Measurements from ENCODE around the gene GMDS. TPM values are rescaled to one million over a fixed set of nuclear protein-coding genes. Genes with fewer than 3 reads are reported as not detected.

The GMDS gene
- total RNA-seq, 1 donor = 23.2 TPM

- DNase-seq (ENCODE audit: insufficient read length, low spot score, missing footprints) = peak; percentile 95
- H3K4me1 ChIP-seq (ENCODE audit: insufficient read depth, low read length) = peaks cover 55% of the 10 kb centered on the region
- H3K4me2 ChIP-seq (ENCODE audit: insufficient read depth, low read length) = peak overlapping the region; percentile 45
- no peak overlapping the region for H3K4me3 ChIP-seq (ENCODE audit: insufficient read depth, low read length)
- no peaks in the 10 kb centered on the region for H3K27me3 ChIP-seq (ENCODE audit: insufficient read depth, low read length)
- peak overlapping the region; percentile 17 for H3K27ac ChIP-seq (ENCODE audit: low read depth, low read length)
- no peaks in the 10 kb centered on the region for H4K20me1 ChIP-seq (ENCODE audit: insufficient read depth, low read length)
- peak overlapping the region; percentile 49 for H2AFZ ChIP-seq (ENCODE audit: low read length)
- H3K79me2 ChIP-seq (ENCODE audit: insufficient read depth, low read length) = peaks cover 81% of the 10 kb centered on the region
- peaks cover 6% of the 10 kb centered on the region for H3K36me3 ChIP-seq (ENCODE audit: insufficient read depth, low read length)
- no peak for TF ChIP-seq CTCF (IDR thresholded peaks at IDR 0.05; ENCODE audit: extremely low read depth, low read depth, low read length)
- H3K9me3 ChIP-seq (ENCODE audit: low read depth, low read length) = no peaks in the 10 kb centered on the region
Measured at GRCh38 chr6:1622220-1622850, 623.1 kb downstream of the GMDS start.

GRCh38 chr6:1621070-1621701 is 624.2 kb downstream of the GMDS start:
- peaks cover 56% of the 10 kb centered on the region for H3K4me1 ChIP-seq (ENCODE audit: insufficient read depth, low read length)

GRCh38 chr6:1620504-1621069 is 624.8 kb downstream of the GMDS start:
- H3K4me3 ChIP-seq (ENCODE audit: insufficient read depth, low read length) = no peak overlapping the region
- no peak overlapping the region for H3K27ac ChIP-seq (ENCODE audit: low read depth, low read length)
- no peak for TF ChIP-seq CTCF (IDR thresholded peaks at IDR 0.05; ENCODE audit: extremely low read depth, low read depth, low read length)
- H4K20me1 ChIP-seq (ENCODE audit: insufficient read depth, low read length) = no peaks in the 10 kb centered on the region
- H2AFZ ChIP-seq (ENCODE audit: low read length) = no peak overlapping the region
- peaks cover 91% of the 10 kb centered on the region for H3K79me2 ChIP-seq (ENCODE audit: insufficient read depth, low read length)
- DNase-seq (ENCODE audit: insufficient read length, low spot score, missing footprints) = peak; percentile 77
- no peaks in the 10 kb centered on the region for H3K9me3 ChIP-seq (ENCODE audit: low read depth, low read length)
- H3K4me2 ChIP-seq (ENCODE audit: insufficient read depth, low read length) = no peak overlapping the region
- H3K4me1 ChIP-seq (ENCODE audit: insufficient read depth, low read length) = peaks cover 58% of the 10 kb centered on the region
- no peaks in the 10 kb centered on the region for H3K27me3 ChIP-seq (ENCODE audit: insufficient read depth, low read length)
- H3K36me3 ChIP-seq (ENCODE audit: insufficient read depth, low read length) = peaks cover 6% of the 10 kb centered on the region

More at GRCh38 chr6:1621070-1621701, 624.2 kb downstream of the GMDS start:
- Histone ChIP-seq H3K36me3 (ENCODE audit: insufficient read depth, low read length) (peaks cover 6% of the 10 kb centered on the region), H3K9me3 (ENCODE audit: low read depth, low read length) (no peaks in the 10 kb centered on the region), H3K4me2 (ENCODE audit: insufficient read depth, low read length) (no peak overlapping the region), H3K79me2 (ENCODE audit: insufficient read depth, low read length) (peaks cover 89% of the 10 kb centered on the region), H3K4me3 (ENCODE audit: insufficient read depth, low read length) (no peak overlapping the region), H3K27ac (ENCODE audit: low read depth, low read length) (no peak overlapping the region), H2AFZ (ENCODE audit: low read length) (no peak overlapping the region), H4K20me1 (ENCODE audit: insufficient read depth, low read length) (no peaks in the 10 kb centered on the region), H3K27me3 (ENCODE audit: insufficient read depth, low read length) (no peaks in the 10 kb centered on the region)
- no peak for TF ChIP-seq CTCF (IDR thresholded peaks at IDR 0.05; ENCODE audit: extremely low read depth, low read depth, low read length)
- DNase-seq (ENCODE audit: insufficient read length, low spot score, missing footprints) = peak; percentile 62
